Measurements from ENCODE around the gene CNTNAP3.
"Not testable (repeated sequence)": the region's sequence is repeated elsewhere in the genome, so short reads cannot be mapped to it uniquely, and the experiment has no call there.

Gene CNTNAP3

GRCh38 chr9:39082574-39082973 lies 205.4 kb downstream of the CNTNAP3 start:
- H3K18ac ChIP-seq (ENCODE audit: low read length); H3K79me2 ChIP-seq (ENCODE audit: control insufficient read depth, insufficient read depth, low read length); H3K36me3 ChIP-seq (ENCODE audit: control insufficient read depth, insufficient read depth, low read length); H2BK5ac ChIP-seq (ENCODE audit: low read length); H3K79me1 ChIP-seq (ENCODE audit: low read length); H4K5ac ChIP-seq (ENCODE audit: low read length); H3K4me3 ChIP-seq (ENCODE audit: low read length); H2BK120ac ChIP-seq (ENCODE audit: low read depth, low read length); DNase-seq; H3K4ac ChIP-seq (ENCODE audit: low read depth, low read length); H3K56ac ChIP-seq (ENCODE audit: low read length); H3K27me3 ChIP-seq (ENCODE audit: insufficient read depth, low read length, poor library complexity); H4K8ac ChIP-seq (ENCODE audit: low read depth, low read length); H3K4me2 ChIP-seq (ENCODE audit: low read length); H3K9ac ChIP-seq (ENCODE audit: low read length); H2BK15ac ChIP-seq (replicated peaks; ENCODE audit: low read depth); H3K4me1 ChIP-seq (ENCODE audit: control insufficient read depth, low read depth, low read length); H3K23ac ChIP-seq (ENCODE audit: low read length); H3K27ac ChIP-seq (ENCODE audit: low read depth, low read length): not testable (repeated sequence)
- no CpG with 5 or more reads among the region's 4 CpGs for WGBS (ENCODE audit: extremely low coverage, insufficient coverage, low lambda C conversion rate)
- peak overlapping the region; percentile 90 for H2AK5ac ChIP-seq (ENCODE audit: low read length)

- not testable (repeated sequence) for H2BK15ac ChIP-seq (replicated peaks; ENCODE audit: low read depth); H3K23ac ChIP-seq (ENCODE audit: low read length); H3K18ac ChIP-seq (ENCODE audit: low read length); H2AK5ac ChIP-seq (ENCODE audit: low read length); H2BK5ac ChIP-seq (ENCODE audit: low read length); H3K4ac ChIP-seq (ENCODE audit: low read depth, low read length); H4K5ac ChIP-seq (ENCODE audit: low read length); H3K27me3 ChIP-seq (ENCODE audit: insufficient read depth, low read length, poor library complexity); H3K9ac ChIP-seq (ENCODE audit: low read length); H3K4me3 ChIP-seq (ENCODE audit: low read length); H3K79me2 ChIP-seq (ENCODE audit: control insufficient read depth, insufficient read depth, low read length); H2BK120ac ChIP-seq (ENCODE audit: low read depth, low read length); H3K56ac ChIP-seq (ENCODE audit: low read length); H4K8ac ChIP-seq (ENCODE audit: low read depth, low read length); H3K79me1 ChIP-seq (ENCODE audit: low read length); H3K4me2 ChIP-seq (ENCODE audit: low read length); H3K36me3 ChIP-seq (ENCODE audit: control insufficient read depth, insufficient read depth, low read length); H3K27ac ChIP-seq (ENCODE audit: low read depth, low read length); H3K4me1 ChIP-seq (ENCODE audit: control insufficient read depth, low read depth, low read length)
- DNase-seq: peak; percentile 68
- no CpG with 5 or more reads among the region's 3 CpGs for WGBS (ENCODE audit: extremely low coverage, insufficient coverage, low lambda C conversion rate)
Observed at GRCh38 chr9:39080081-39080480, 207.9 kb downstream of the CNTNAP3 start.

DNA sequence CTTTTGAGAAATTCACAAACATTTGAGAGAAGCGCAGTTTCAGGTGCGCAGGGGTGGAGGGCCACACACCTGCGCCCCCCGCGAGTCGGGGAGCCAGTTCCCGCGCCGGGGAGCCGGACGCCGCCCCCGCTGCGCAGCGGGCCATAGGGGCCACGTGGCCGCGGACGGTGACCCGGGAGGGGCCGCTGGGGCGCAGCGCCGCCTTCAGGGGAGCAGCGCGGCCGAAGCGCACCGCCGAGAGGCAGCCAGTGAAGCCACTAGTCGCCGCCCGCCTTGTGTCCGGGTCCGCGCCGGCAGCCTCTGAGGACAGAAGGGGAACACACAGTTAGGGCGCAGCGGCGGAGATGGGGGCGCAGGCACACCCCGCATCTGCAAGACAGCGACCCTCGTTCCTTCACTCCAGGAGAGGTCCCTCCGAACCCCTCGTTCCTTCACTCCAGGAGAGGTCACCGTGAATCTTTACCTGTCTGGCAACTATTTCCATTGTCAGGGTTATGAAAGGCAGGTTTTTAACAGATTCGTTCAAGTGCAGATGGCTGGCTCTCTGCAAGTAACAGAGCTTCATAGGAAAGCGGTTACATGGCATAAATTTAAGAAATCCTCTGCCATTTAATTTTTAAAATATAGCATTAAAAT lies 209.2 kb downstream of the CNTNAP3 start:
- H3K18ac ChIP-seq (ENCODE audit: low read length); H3K79me1 ChIP-seq (ENCODE audit: low read length); H3K4me3 ChIP-seq (ENCODE audit: low read length); H2BK5ac ChIP-seq (ENCODE audit: low read length); H4K5ac ChIP-seq (ENCODE audit: low read length); H3K4me1 ChIP-seq (ENCODE audit: control insufficient read depth, low read depth, low read length); H3K4me2 ChIP-seq (ENCODE audit: low read length); H3K79me2 ChIP-seq (ENCODE audit: control insufficient read depth, insufficient read depth, low read length); H3K27me3 ChIP-seq (ENCODE audit: insufficient read depth, low read length, poor library complexity); H2AK5ac ChIP-seq (ENCODE audit: low read length); H2BK120ac ChIP-seq (ENCODE audit: low read depth, low read length); H2BK15ac ChIP-seq (replicated peaks; ENCODE audit: low read depth); H3K36me3 ChIP-seq (ENCODE audit: control insufficient read depth, insufficient read depth, low read length); H4K8ac ChIP-seq (ENCODE audit: low read depth, low read length); H3K23ac ChIP-seq (ENCODE audit: low read length): not testable (repeated sequence)
- Histone ChIP-seq H3K4ac (ENCODE audit: low read depth, low read length) (peak overlapping the region; percentile 22), H3K9ac (ENCODE audit: low read length) (peak overlapping the region; percentile 26), H3K56ac (ENCODE audit: low read length) (peak overlapping the region; percentile 63), H3K27ac (ENCODE audit: low read depth, low read length) (peak overlapping the region; percentile 36)
- DNase-seq: peak; percentile 68
- no CpG with 5 or more reads among the region's 49 CpGs for WGBS (ENCODE audit: extremely low coverage, insufficient coverage, low lambda C conversion rate)

- not testable (repeated sequence) for H3K27ac ChIP-seq (ENCODE audit: low read depth, low read length); H3K79me1 ChIP-seq (ENCODE audit: low read length); H2BK5ac ChIP-seq (ENCODE audit: low read length); H3K18ac ChIP-seq (ENCODE audit: low read length); H3K36me3 ChIP-seq (ENCODE audit: control insufficient read depth, insufficient read depth, low read length); H3K79me2 ChIP-seq (ENCODE audit: control insufficient read depth, insufficient read depth, low read length); DNase-seq; H3K27me3 ChIP-seq (ENCODE audit: insufficient read depth, low read length, poor library complexity); H3K4me3 ChIP-seq (ENCODE audit: low read length); H3K23ac ChIP-seq (ENCODE audit: low read length); H4K8ac ChIP-seq (ENCODE audit: low read depth, low read length); H3K4ac ChIP-seq (ENCODE audit: low read depth, low read length); H4K5ac ChIP-seq (ENCODE audit: low read length); H3K4me2 ChIP-seq (ENCODE audit: low read length); H3K9ac ChIP-seq (ENCODE audit: low read length); H3K4me1 ChIP-seq (ENCODE audit: control insufficient read depth, low read depth, low read length); H2BK120ac ChIP-seq (ENCODE audit: low read depth, low read length); H2AK5ac ChIP-seq (ENCODE audit: low read length); H2BK15ac ChIP-seq (replicated peaks; ENCODE audit: low read depth); H3K56ac ChIP-seq (ENCODE audit: low read length)
- WGBS (ENCODE audit: extremely low coverage, insufficient coverage, low lambda C conversion rate): no CpG with 5 or more reads among the region's 8 CpGs
Observed at GRCh38 chr9:39073537-39073936, 214.4 kb downstream of the CNTNAP3 start.

DNA sequence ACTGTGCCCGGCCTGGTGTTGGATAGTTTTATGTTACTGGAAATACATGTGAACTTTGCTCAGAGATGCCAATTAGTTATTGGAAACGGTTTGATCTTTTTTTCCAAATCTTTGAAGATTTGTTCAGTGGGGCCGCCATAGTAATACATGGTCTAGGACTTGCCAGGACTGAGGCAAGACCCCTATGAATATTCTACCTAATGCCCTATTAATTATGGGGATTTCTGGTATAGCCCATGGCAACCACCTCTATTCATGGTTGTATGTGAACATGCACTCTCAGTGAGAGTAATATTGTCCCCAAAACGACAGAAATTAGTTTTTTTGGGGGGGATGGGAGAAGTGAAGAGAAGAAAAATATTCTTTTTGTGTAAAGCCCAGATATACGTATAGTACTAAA lies 220.3 kb downstream of the CNTNAP3 start:
- not testable (repeated sequence) for H2BK120ac ChIP-seq (ENCODE audit: low read depth, low read length); H3K27me3 ChIP-seq (ENCODE audit: insufficient read depth, low read length, poor library complexity); H3K4me1 ChIP-seq (ENCODE audit: control insufficient read depth, low read depth, low read length); H4K8ac ChIP-seq (ENCODE audit: low read depth, low read length); H3K23ac ChIP-seq (ENCODE audit: low read length); H3K79me2 ChIP-seq (ENCODE audit: control insufficient read depth, insufficient read depth, low read length); H3K56ac ChIP-seq (ENCODE audit: low read length); H3K27ac ChIP-seq (ENCODE audit: low read depth, low read length); H4K5ac ChIP-seq (ENCODE audit: low read length); H3K4me2 ChIP-seq (ENCODE audit: low read length); DNase-seq; H3K9ac ChIP-seq (ENCODE audit: low read length); H2AK5ac ChIP-seq (ENCODE audit: low read length); H3K4ac ChIP-seq (ENCODE audit: low read depth, low read length); H3K79me1 ChIP-seq (ENCODE audit: low read length); H2BK5ac ChIP-seq (ENCODE audit: low read length); H3K4me3 ChIP-seq (ENCODE audit: low read length); H2BK15ac ChIP-seq (replicated peaks; ENCODE audit: low read depth); H3K18ac ChIP-seq (ENCODE audit: low read length); H3K36me3 ChIP-seq (ENCODE audit: control insufficient read depth, insufficient read depth, low read length)
- WGBS (ENCODE audit: extremely low coverage, insufficient coverage, low lambda C conversion rate): no CpG with 5 or more reads among the region's 5 CpGs

DNA sequence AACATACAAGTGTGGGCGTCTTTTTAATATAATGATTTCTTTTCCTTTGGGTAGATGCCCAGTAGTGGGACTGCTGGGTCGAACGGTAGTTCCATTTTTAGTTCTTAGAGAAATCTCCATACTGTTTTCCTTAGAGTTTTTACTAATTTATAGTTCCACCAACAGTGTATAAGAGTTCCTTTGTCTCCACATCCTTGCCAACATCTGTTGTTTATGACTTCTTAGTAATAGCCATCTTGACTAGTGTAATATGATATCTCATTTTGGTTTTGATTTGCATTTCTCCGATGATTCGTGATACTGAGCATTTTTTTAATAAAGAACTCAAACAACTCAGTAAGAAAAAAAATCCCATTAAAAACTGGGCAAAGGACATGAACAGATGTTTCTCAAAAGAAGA lies 225.0 kb downstream of the CNTNAP3 start:
- H3K4ac ChIP-seq (ENCODE audit: low read depth, low read length); H3K9ac ChIP-seq (ENCODE audit: low read length); H3K27ac ChIP-seq (ENCODE audit: low read depth, low read length); H3K23ac ChIP-seq (ENCODE audit: low read length); H3K56ac ChIP-seq (ENCODE audit: low read length); H4K5ac ChIP-seq (ENCODE audit: low read length); H3K4me1 ChIP-seq (ENCODE audit: control insufficient read depth, low read depth, low read length); H3K4me3 ChIP-seq (ENCODE audit: low read length); H3K79me1 ChIP-seq (ENCODE audit: low read length); H3K27me3 ChIP-seq (ENCODE audit: insufficient read depth, low read length, poor library complexity); H3K18ac ChIP-seq (ENCODE audit: low read length); H2AK5ac ChIP-seq (ENCODE audit: low read length); H2BK5ac ChIP-seq (ENCODE audit: low read length); H2BK120ac ChIP-seq (ENCODE audit: low read depth, low read length); H3K36me3 ChIP-seq (ENCODE audit: control insufficient read depth, insufficient read depth, low read length); DNase-seq; H3K4me2 ChIP-seq (ENCODE audit: low read length); H2BK15ac ChIP-seq (replicated peaks; ENCODE audit: low read depth); H4K8ac ChIP-seq (ENCODE audit: low read depth, low read length); H3K79me2 ChIP-seq (ENCODE audit: control insufficient read depth, insufficient read depth, low read length): not testable (repeated sequence)
- WGBS (ENCODE audit: extremely low coverage, insufficient coverage, low lambda C conversion rate): no CpG with 5 or more reads among the region's 5 CpGs

Data from mesendoderm (in vitro differentiated cells).